GM20000 (cell line): ENCODE results near the gene PRKCB.

Experiments used
- DNase-seq: peaks from one replicate; pipeline ENCODE4 v3.0.0; 2012; ENCODE audit warnings: low spot score
- CTCF ChIP-seq: IDR thresholded peaks from 2 replicates; pipeline ENCODE4 v1.5.1; 2012; ENCODE audit warnings: mild to moderate bottlenecking, control low read depth; ENCODE audit errors: extremely low read depth, missing control alignments

The PRKCB gene

DNA sequence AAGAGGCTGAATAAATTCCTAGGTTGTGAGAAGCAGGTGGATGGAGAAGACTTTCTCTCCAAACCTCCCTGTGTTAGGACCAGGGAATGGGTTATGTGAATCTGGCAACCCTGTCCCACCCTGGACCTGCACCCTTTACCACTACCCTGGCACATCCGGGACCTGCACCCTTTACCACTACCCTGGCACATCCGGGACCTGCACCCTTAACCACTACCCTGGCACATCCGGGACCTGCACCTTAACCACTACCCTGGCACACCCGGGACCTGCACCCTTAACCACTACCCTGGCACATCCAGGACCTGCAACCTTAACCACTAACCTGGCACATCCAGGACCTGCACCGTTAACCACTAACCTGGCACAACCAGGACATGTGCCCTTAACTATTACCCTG is 213.3 kb downstream of the PRKCB start:
- no peak for DNase-seq
- no peak for TF ChIP-seq CTCF

DNA sequence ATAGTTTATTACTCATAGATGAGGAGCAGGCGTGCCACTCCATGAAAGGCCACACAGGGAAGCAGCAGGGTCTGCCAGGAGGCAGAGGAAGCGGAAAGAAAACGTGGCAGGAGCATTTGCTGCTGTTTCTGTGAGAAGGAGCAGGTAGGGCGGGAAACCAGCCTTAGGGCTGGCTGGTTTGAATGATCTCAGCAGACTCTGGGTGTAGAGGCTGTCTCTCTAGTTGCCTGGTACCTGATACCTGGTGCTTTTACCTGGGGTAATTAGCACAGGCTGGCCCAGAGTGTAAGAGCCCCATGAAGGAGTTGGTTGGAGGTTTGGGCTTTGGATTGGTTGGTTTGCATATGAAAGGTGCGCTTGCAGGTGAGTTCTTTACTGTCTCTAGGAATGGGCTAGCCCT is 215.3 kb downstream of the PRKCB start:
- DNase-seq: no peak
- no peak for TF ChIP-seq CTCF

- TF ChIP-seq CTCF: no peak
- no peak for DNase-seq
Measured at GRCh38 chr16:24052329-24053098, 216.7 kb downstream of the PRKCB start.

DNA sequence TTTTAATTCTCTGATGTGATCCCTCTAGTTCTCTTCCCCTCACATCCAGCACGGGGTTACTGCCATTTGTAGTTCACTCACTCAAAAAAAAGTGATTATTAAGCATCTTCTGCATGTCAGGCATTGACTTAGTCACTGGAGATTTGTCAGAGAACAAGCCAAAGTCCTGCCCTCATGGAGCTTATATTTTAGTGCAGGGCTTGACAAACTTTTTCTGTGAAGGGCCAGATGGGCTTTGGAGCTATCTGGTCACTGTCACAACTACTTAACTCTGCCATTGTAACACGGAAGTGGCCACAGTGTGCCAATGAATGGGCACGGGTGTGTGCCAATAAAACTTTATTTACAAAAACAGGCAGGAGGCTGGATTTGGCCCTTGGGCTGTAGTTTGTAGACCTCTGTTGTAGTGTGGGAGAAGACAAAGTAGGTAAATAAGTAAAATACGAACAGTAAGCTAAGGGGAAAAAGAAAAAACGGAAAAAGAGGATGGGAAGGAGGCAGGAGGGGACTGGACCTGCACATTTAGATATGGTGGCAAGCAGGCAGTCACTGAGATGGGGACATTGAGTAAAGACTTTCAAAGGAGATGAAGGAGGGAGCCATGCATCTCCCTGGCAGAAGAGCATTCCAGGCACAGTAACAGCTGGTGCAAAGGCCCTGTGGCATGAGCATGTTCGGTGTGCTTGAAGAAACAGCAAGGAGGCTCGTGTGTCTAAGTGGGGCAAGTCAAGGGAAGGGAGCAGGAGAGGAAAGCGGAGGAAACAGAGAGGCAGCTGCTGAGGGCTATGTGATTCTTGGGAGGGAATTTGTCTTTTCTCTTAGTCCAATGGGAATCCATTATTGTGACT is 217.5 kb downstream of the PRKCB start:
- DNase-seq: no peak
- no peak for TF ChIP-seq CTCF

- no peak for DNase-seq
- TF ChIP-seq CTCF: no peak
Measured at GRCh38 chr16:24054741-24055491, 219.1 kb downstream of the PRKCB start.

GRCh38 chr16:24062270-24062817 is 226.6 kb downstream of the PRKCB start:
- DNase-seq: no peak
- no peak for TF ChIP-seq CTCF
